ENCODE data around the gene GRID1. TPM values are rescaled to one million over a fixed set of nuclear protein-coding genes. Genes with fewer than 3 reads are reported as not detected.

Gene GRID1
- 0.19 TPM for polyA plus RNA-seq (2012; ENCODE audit: low read depth, missing spikeins)

DNA sequence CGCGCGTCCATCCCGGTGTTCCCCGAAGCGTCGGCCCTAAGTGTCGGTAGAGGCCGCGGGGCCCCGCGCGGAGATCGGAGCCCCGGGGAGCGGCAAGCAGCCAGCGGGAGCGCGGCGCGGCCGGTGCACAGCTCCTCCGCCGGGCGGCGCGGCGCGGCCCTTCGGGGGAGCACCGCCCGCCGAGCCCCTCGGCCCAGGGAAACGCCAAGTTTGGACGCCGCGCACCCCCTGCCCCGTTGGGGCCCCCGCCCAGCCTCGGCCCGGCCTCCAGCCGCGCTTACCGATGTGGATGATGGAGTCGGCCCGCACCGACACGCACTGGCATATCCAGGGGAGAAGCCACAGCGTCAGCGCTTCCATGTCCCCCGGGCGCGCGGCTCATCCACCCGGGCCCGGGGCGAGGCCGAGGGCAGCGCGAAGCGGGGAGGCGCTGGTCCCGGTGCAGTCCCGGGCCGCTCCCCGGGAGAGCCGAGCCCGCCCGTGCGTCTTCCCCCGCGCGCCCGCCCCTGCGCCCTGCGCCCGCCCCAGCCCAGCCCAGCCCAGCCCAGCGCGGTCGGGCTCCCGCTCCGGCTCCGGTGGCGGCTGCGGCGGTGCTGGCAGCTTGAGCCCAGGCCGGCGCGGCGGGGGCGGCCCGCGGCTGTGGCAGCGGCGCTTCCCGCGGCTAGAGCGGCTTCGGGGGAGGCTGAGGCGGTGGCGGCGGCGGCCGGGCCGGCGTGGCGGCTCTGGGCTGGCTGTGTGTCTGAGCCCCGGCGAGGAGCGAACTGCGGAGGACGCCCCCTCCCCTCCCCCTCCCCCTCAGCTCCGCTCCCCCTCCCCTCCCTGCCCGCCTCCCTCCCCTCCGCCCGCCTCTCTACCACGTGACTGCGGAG is at the start of gene GRID1:
GRID1 (minus strand) TSS at position 763 of the 869 bp plus-strand sequence.
- TF ChIP-seq SPI1 (IDR thresholded peaks at IDR 0.05; ENCODE audit: low read depth, low read length) (no peak), POLR2A (IDR thresholded peaks at IDR 0.05; ENCODE audit: low read depth, low read length) (no peak), POU2F2 (IDR thresholded peaks at IDR 0.05; ENCODE audit: low read depth, low read length) (no peak), TAF1 (IDR thresholded peaks at IDR 0.05; ENCODE audit: low read depth, low read length) (no peak), PAX5 (IDR thresholded peaks at IDR 0.05; ENCODE audit: insufficient read depth, low read length, severe bottlenecking) (no peak), POLR2AphosphoS5 (IDR thresholded peaks at IDR 0.05; ENCODE audit: low read depth, low read length) (no peak)
- peak; percentile 67 for DNase-seq (ENCODE audit: insufficient read length, low spot score)
- no peak for FAIRE-seq

DNA sequence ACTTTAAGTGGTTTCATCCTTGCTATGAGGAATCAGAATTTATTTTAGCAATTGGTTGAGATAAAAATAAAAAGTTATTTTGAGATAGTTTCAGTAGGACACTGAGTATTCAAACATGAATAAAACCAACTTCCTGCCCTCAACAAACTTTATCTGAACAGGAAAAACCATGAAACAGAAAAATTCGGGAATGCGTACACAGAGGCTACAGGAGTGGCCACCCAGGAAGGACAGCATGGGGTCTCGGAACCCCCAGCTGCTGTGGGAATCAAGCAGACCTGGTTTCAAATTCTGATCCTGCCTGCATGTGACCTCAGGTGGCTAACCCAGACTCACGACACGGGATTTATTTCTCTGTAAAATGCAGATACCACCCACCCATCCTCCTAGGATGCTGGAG is 49.0 kb upstream of the GRID1 start:
- DNase-seq (ENCODE audit: insufficient read length, low spot score) (no peak), FAIRE-seq (no peak)
- no peak for TF ChIP-seq POU2F2 (IDR thresholded peaks at IDR 0.05; ENCODE audit: low read depth, low read length)

DNA sequence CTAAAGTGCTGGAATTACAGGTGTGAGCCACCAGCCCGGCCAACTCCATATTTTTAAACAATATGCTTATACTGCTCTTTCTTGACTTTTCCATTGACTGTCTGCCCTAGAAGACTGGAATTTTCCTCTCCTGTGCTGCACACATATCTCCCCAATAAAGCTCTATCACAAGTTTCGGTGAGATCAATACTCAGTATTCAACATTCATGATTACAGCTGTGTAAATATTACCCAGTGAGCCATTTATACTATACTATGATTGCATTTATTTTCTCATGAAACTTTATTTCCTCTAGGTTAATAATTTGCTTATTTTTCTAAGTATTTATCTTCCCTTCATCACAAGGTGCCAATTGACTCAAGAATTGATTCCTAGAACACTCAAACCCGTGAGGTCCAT is 48.5 kb upstream of the GRID1 start:
- TF ChIP-seq POLR2AphosphoS5 (IDR thresholded peaks at IDR 0.05; ENCODE audit: low read depth, low read length) (no peak), SPI1 (IDR thresholded peaks at IDR 0.05; ENCODE audit: low read depth, low read length) (no peak), PAX5 (IDR thresholded peaks at IDR 0.05; ENCODE audit: insufficient read depth, low read length, severe bottlenecking) (no peak), POLR2A (IDR thresholded peaks at IDR 0.05; ENCODE audit: low read depth, low read length) (no peak), POU2F2 (IDR thresholded peaks at IDR 0.05; ENCODE audit: low read depth, low read length) (no peak)
- FAIRE-seq (no peak), DNase-seq (ENCODE audit: insufficient read length, low spot score) (no peak)

DNA sequence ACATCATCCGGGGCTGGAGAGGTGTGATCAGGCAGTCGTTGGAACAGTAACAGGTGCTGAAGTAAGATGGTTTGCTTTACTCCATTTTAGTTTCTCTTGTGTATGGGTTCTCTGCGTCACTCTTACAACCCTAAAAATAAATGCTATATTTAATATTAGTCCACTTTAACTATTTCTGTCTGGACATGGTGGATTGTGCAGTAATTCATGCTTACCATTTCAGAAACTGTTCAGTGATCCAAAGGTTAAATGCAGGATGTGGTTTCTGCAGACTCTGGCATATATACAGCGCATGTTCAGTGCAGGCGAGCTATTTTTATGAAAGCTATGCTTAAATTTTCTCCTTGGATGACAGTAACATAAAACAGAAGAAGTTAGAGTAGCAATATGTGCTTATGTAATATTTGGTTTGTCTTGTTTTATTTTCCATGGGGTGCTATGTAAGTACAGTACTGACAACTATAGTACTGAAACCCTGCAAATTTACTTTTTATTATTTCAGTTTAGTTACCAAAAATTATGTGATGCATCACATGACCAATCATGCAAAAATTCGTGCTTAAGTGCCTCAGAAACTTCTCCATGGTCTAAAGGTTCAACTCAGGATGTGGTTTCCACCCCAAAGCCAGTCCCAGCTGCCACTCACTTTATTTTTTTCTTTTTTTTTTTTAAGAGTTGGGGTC is 46.6 kb upstream of the GRID1 start:
- FAIRE-seq, result peak; percentile 85
- TF ChIP-seq PAX5 (IDR thresholded peaks at IDR 0.05; ENCODE audit: insufficient read depth, low read length, severe bottlenecking) (no peak), POLR2AphosphoS5 (IDR thresholded peaks at IDR 0.05; ENCODE audit: low read depth, low read length) (no peak), SPI1 (IDR thresholded peaks at IDR 0.05; ENCODE audit: low read depth, low read length) (no peak), TAF1 (IDR thresholded peaks at IDR 0.05; ENCODE audit: low read depth, low read length) (no peak)
- no peak for DNase-seq (ENCODE audit: insufficient read length, low spot score)

DNA sequence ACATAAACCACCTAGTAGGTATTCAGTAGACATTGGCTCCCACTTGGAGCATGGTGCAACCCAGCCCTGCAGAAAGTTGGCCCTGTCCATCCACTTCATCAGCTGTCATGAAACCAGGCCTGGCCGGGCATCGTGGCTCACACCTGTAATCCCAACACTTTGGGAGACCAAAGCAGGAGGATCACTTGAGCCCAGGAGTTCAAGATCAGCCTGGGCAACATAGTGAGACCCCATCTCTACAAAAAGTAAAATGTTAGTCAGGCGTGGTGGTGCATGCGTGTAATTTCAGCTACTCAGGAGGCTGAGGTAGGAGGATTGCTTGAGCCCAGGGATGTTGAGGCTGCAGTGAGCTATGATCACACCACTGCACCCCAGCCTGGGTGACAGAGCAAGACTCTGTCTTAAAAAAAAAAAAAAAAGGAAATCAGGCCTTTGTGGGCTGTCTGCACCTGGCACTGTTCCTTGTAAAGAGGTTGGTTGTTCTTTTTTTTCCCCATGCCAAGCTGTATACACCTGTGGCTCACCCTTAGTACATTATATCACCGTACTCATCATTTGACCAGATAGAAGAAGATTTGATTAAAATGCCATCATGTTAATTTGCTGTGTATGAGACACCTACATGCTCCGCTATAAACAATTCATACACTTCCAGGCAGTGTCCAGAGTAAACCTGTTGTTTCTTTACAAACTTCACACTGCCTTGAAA is 45.4 kb upstream of the GRID1 start:
- no peak for DNase-seq (ENCODE audit: insufficient read length, low spot score)
- peak; percentile 45 for FAIRE-seq
- TF ChIP-seq POLR2AphosphoS5 (IDR thresholded peaks at IDR 0.05; ENCODE audit: low read depth, low read length) (no peak), TAF1 (IDR thresholded peaks at IDR 0.05; ENCODE audit: low read depth, low read length) (no peak), PAX5 (IDR thresholded peaks at IDR 0.05; ENCODE audit: insufficient read depth, low read length, severe bottlenecking) (no peak), POLR2A (IDR thresholded peaks at IDR 0.05; ENCODE audit: low read depth, low read length) (no peak), SPI1 (IDR thresholded peaks at IDR 0.05; ENCODE audit: low read depth, low read length) (no peak), POU2F2 (IDR thresholded peaks at IDR 0.05; ENCODE audit: low read depth, low read length) (no peak)

DNA sequence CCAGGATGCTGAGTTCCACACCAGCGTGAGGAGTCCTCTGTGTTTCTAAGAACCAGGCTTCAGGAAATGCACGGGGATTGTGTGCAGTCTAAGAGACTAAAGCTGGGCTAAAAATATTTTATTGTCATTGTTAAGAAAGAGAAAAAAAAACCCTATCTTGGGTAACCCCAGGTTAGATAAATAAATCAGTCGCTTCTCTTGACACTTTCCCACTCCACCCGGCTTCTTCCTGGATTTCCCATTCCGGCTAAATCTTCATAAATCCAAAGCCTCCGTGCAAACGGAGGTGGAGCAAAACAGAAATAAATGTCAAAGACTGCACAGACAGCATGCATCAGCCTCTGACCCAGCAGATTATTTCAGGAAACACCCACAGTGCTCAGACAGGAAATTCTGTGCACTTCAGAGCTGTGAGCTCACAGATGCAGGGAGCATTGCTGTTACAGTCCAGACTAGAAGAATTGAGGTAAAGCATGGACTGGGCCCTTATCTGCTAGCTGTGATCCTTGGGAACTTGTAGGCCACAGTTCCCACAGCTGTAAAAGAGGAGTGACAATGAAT is 44.8 kb upstream of the GRID1 start:
- no peak for DNase-seq (ENCODE audit: insufficient read length, low spot score)
- TF ChIP-seq SPI1 (IDR thresholded peaks at IDR 0.05; ENCODE audit: low read depth, low read length) (no peak), POLR2A (IDR thresholded peaks at IDR 0.05; ENCODE audit: low read depth, low read length) (peak; percentile 56; the same call in 1 of the 2 replicates)
- peak; percentile 96 for FAIRE-seq

DNA sequence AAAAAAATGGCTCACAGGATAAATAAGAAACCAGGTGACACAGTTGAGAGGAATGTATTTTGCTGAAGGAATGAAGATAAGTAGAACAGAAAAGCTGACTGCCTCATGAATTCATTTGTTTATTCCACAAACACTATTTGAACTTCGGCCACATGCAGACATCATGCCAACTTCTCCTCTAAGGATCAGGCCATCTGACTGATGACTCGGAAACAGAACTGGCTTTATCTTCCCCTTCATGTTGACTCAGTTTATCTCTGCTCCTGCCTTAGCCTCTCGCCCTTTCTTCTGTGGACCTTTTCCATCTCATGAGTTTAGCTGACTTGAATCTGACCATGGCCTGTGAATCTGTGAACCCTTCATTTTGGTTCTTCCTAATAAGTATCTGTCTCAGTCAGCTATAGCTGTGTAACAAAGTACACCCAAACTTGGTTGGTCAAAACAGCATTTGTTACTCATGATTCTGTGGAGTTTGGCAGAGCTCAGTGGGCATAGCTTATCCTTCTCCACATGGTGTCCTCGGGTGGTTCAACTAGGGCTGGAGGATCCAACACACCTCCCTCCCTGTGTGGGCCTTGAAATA is 44.0 kb upstream of the GRID1 start:
- DNase-seq (ENCODE audit: insufficient read length, low spot score) (no peak), FAIRE-seq (peak; percentile 85)

DNA sequence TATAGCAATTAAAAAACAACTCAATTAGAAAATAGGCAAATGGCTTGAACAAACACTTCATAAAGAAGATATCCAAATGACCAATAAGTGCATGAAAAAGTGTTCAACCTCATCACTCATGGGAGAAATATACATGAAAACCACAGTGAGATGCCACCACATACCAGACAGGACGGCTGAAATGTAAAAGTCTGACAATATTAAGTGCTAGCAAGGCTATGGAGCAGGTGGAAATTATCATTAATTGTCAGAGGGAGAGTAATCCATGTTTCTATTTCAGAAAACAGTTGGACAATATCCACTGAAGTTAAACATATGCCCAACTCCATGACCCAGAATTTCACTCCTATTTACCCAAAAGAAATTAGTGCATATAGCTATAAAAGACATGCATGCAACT is 42.6 kb upstream of the GRID1 start:
- DNase-seq (ENCODE audit: insufficient read length, low spot score) (no peak), FAIRE-seq (no peak)
- no peak for TF ChIP-seq POLR2A (IDR thresholded peaks at IDR 0.05; ENCODE audit: low read depth, low read length)
- no peak for TF ChIP-seq PAX5 (IDR thresholded peaks at IDR 0.05; ENCODE audit: insufficient read depth, low read length, severe bottlenecking)
- TF ChIP-seq POLR2AphosphoS5 (IDR thresholded peaks at IDR 0.05; ENCODE audit: low read depth, low read length), result no peak
- TF ChIP-seq POU2F2 (IDR thresholded peaks at IDR 0.05; ENCODE audit: low read depth, low read length), result no peak
- TF ChIP-seq TAF1 (IDR thresholded peaks at IDR 0.05; ENCODE audit: low read depth, low read length), result no peak
- no peak for TF ChIP-seq SPI1 (IDR thresholded peaks at IDR 0.05; ENCODE audit: low read depth, low read length)

More for the DNA sequence above, 44.0 kb upstream of the GRID1 start:
- TF ChIP-seq TAF1 (IDR thresholded peaks at IDR 0.05; ENCODE audit: low read depth, low read length) (no peak), POLR2A (IDR thresholded peaks at IDR 0.05; ENCODE audit: low read depth, low read length) (no peak), PAX5 (IDR thresholded peaks at IDR 0.05; ENCODE audit: insufficient read depth, low read length, severe bottlenecking) (no peak), POU2F2 (IDR thresholded peaks at IDR 0.05; ENCODE audit: low read depth, low read length) (no peak), SPI1 (IDR thresholded peaks at IDR 0.05; ENCODE audit: low read depth, low read length) (no peak), POLR2AphosphoS5 (IDR thresholded peaks at IDR 0.05; ENCODE audit: low read depth, low read length) (no peak)

DNA sequence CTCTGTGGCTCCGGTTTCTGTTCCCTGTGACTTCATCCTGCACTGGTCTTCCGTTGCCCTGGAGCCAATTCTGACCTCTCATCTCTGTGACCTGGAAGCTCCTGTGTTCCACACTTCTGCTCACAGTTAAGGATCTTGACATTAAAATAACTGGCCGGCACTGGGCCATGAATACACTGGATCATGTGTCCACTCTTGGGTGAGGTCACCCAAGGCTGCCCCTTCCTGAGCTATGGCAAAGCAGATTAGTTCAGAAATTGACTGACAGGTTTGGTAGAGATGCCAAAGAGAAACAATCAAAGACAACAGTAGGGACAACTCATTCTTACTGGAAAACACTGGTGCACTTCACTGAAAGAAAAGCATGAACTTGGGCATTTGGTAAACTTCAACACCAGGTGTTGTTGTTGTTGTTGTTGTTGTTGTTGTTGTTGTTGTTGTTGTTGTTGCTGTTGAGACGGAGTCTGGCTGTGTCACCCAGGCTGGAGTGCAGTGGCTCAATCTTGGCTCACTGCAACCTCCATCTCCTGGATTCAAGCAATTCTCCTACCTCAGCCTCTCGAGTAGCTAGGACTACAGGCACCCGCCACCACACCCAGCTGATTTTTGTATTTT is 36.7 kb upstream of the GRID1 start:
- TF ChIP-seq POLR2AphosphoS5 (IDR thresholded peaks at IDR 0.05; ENCODE audit: low read depth, low read length) (no peak), POU2F2 (IDR thresholded peaks at IDR 0.05; ENCODE audit: low read depth, low read length) (no peak), SPI1 (IDR thresholded peaks at IDR 0.05; ENCODE audit: low read depth, low read length) (no peak), TAF1 (IDR thresholded peaks at IDR 0.05; ENCODE audit: low read depth, low read length) (no peak), PAX5 (IDR thresholded peaks at IDR 0.05; ENCODE audit: insufficient read depth, low read length, severe bottlenecking) (no peak), POLR2A (IDR thresholded peaks at IDR 0.05; ENCODE audit: low read depth, low read length) (no peak)
- FAIRE-seq, result no peak
- DNase-seq (ENCODE audit: insufficient read length, low spot score), result no peak

All from GM12891 (cell line).